WI38 (cell line): ENCODE measurements around the gene CCDC171.

Source experiments
- H3K4me3 ChIP-seq: 2 replicates; pipeline ENCODE4 v1.5.1; 2011; ENCODE audit warnings: low read depth, mild to moderate bottlenecking, control low read depth, low read length
- TF ChIP-seq, protein P1 (sequence below): IDR thresholded peaks from 2 replicates; pipeline ENCODE4 v1.5.1; 2012; ENCODE audit warnings: low read depth, mild to moderate bottlenecking, control low read depth, low read length

The CCDC171 gene

GRCh38 chr9:16023446-16023845 is 470.6 kb downstream of the CCDC171 start:
- TF ChIP-seq, protein P1, sequence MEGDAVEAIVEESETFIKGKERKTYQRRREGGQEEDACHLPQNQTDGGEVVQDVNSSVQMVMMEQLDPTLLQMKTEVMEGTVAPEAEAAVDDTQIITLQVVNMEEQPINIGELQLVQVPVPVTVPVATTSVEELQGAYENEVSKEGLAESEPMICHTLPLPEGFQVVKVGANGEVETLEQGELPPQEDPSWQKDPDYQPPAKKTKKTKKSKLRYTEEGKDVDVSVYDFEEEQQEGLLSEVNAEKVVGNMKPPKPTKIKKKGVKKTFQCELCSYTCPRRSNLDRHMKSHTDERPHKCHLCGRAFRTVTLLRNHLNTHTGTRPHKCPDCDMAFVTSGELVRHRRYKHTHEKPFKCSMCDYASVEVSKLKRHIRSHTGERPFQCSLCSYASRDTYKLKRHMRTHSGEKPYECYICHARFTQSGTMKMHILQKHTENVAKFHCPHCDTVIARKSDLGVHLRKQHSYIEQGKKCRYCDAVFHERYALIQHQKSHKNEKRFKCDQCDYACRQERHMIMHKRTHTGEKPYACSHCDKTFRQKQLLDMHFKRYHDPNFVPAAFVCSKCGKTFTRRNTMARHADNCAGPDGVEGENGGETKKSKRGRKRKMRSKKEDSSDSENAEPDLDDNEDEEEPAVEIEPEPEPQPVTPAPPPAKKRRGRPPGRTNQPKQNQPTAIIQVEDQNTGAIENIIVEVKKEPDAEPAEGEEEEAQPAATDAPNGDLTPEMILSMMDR = no peak
- H3K4me3 ChIP-seq = no peak overlapping the region
